HUES48 (cell line): Measurements from ENCODE around the gene PARP12.

ENCODE experiments used
- H3K27ac ChIP-seq: one replicate; pipeline ENCODE4 v1.7.0; 2013; ENCODE audit warnings: low read depth, low read length, inconsistent platforms
- H3K27me3 ChIP-seq: 2 replicates; pipeline ENCODE4 v1.6.1; 2013; ENCODE audit warnings: mild to moderate bottlenecking, low read length; ENCODE audit not compliant: control insufficient read depth, insufficient read depth
- H3K36me3 ChIP-seq: 2 replicates; pipeline ENCODE4 v1.6.1; 2013; ENCODE audit warnings: low read length; ENCODE audit not compliant: control insufficient read depth, insufficient read depth
- H3K4me1 ChIP-seq: 2 replicates; pipeline ENCODE4 v1.6.1; 2013; ENCODE audit warnings: mild to moderate bottlenecking, low read length; ENCODE audit not compliant: control insufficient read depth, insufficient read depth
- H3K4me3 ChIP-seq: 2 replicates; pipeline ENCODE4 v1.5.1; 2013; ENCODE audit warnings: mild to moderate bottlenecking, low read depth, low read length
- H3K9ac ChIP-seq: 2 replicates; pipeline ENCODE4 v1.6.1; 2013; ENCODE audit warnings: mild to moderate bottlenecking, low read depth, low read length, moderate library complexity
- H3K9me3 ChIP-seq: 2 replicates; pipeline ENCODE4 v1.6.1; 2013; ENCODE audit warnings: low read length; ENCODE audit not compliant: control insufficient read depth, insufficient read depth

Gene PARP12

GRCh38 chr7:139991269-139991666 is 71.5 kb downstream of the PARP12 start:
- Histone ChIP-seq H3K4me3 (no peak overlapping the region), H3K27me3 (no peaks in the 10 kb centered on the region), H3K9me3 (no peaks in the 10 kb centered on the region), H3K27ac (no peak overlapping the region), H3K4me1 (peaks cover 4% of the 10 kb centered on the region; the same call in 1 of the 2 replicates), H3K36me3 (no peaks in the 10 kb centered on the region), H3K9ac (no peak overlapping the region)

- no peaks in the 10 kb centered on the region for H3K36me3 ChIP-seq
- H3K4me3 ChIP-seq = no peak overlapping the region
- no peak overlapping the region for H3K9ac ChIP-seq
- H3K27me3 ChIP-seq = no peaks in the 10 kb centered on the region
- no peaks in the 10 kb centered on the region for H3K9me3 ChIP-seq
- H3K27ac ChIP-seq = no peak overlapping the region
- peaks cover 4% of the 10 kb centered on the region; the same call in 1 of the 2 replicates for H3K4me1 ChIP-seq
Observed at GRCh38 chr7:139990571-139991268, 72.0 kb downstream of the PARP12 start.

- no peak overlapping the region for H3K27ac ChIP-seq
- H3K36me3 ChIP-seq = no peaks in the 10 kb centered on the region
- no peak overlapping the region for H3K4me3 ChIP-seq
- no peaks in the 10 kb centered on the region for H3K9me3 ChIP-seq
- no peak overlapping the region for H3K9ac ChIP-seq
- H3K4me1 ChIP-seq = peaks cover 4% of the 10 kb centered on the region; the same call in 1 of the 2 replicates
- H3K27me3 ChIP-seq = no peaks in the 10 kb centered on the region
Observed at GRCh38 chr7:139990142-139990535, 72.6 kb downstream of the PARP12 start.

GRCh38 chr7:139989366-139990141 is 73.2 kb downstream of the PARP12 start:
- Histone ChIP-seq H3K4me1 (peaks cover 4% of the 10 kb centered on the region; the same call in 1 of the 2 replicates), H3K27me3 (no peaks in the 10 kb centered on the region), H3K27ac (no peak overlapping the region), H3K36me3 (no peaks in the 10 kb centered on the region), H3K4me3 (no peak overlapping the region), H3K9me3 (no peaks in the 10 kb centered on the region), H3K9ac (no peak overlapping the region)

- Histone ChIP-seq H3K4me1 (peaks cover 4% of the 10 kb centered on the region; the same call in 1 of the 2 replicates), H3K9ac (no peak overlapping the region), H3K4me3 (no peak overlapping the region), H3K27ac (no peak overlapping the region), H3K36me3 (no peaks in the 10 kb centered on the region), H3K27me3 (no peaks in the 10 kb centered on the region), H3K9me3 (no peaks in the 10 kb centered on the region)
Observed at GRCh38 chr7:139987691-139988516, 74.8 kb downstream of the PARP12 start.

GRCh38 chr7:139985811-139986210 is 76.9 kb downstream of the PARP12 start:
- peaks cover 6% of the 10 kb centered on the region; the same call in 1 of the 2 replicates for H3K4me1 ChIP-seq
- no peaks in the 10 kb centered on the region for H3K9me3 ChIP-seq
- no peaks in the 10 kb centered on the region for H3K36me3 ChIP-seq
- H3K27ac ChIP-seq = no peak overlapping the region
- H3K9ac ChIP-seq = no peak overlapping the region
- H3K27me3 ChIP-seq = no peaks in the 10 kb centered on the region
- no peak overlapping the region for H3K4me3 ChIP-seq

- no peaks in the 10 kb centered on the region for H3K36me3 ChIP-seq
- H3K4me3 ChIP-seq = no peak overlapping the region
- peaks cover 8% of the 10 kb centered on the region; the same call in 1 of the 2 replicates for H3K4me1 ChIP-seq
- H3K9me3 ChIP-seq = no peaks in the 10 kb centered on the region
- H3K27me3 ChIP-seq = no peaks in the 10 kb centered on the region
- H3K27ac ChIP-seq = no peak overlapping the region
- no peak overlapping the region for H3K9ac ChIP-seq
Observed at GRCh38 chr7:139984642-139985539, 77.9 kb downstream of the PARP12 start.

- no peak overlapping the region for H3K27ac ChIP-seq
- H3K4me3 ChIP-seq = no peak overlapping the region
- H3K27me3 ChIP-seq = no peaks in the 10 kb centered on the region
- H3K4me1 ChIP-seq = peaks cover 8% of the 10 kb centered on the region; the same call in 1 of the 2 replicates
- no peaks in the 10 kb centered on the region for H3K9me3 ChIP-seq
- no peak overlapping the region for H3K9ac ChIP-seq
- no peaks in the 10 kb centered on the region for H3K36me3 ChIP-seq
Observed at GRCh38 chr7:139982927-139983920, 79.5 kb downstream of the PARP12 start.

- no peaks in the 10 kb centered on the region for H3K9me3 ChIP-seq
- H3K36me3 ChIP-seq = no peaks in the 10 kb centered on the region
- no peak overlapping the region for H3K4me3 ChIP-seq
- no peak overlapping the region for H3K27ac ChIP-seq
- no peaks in the 10 kb centered on the region for H3K27me3 ChIP-seq
- H3K9ac ChIP-seq = no peak overlapping the region
- peaks cover 10% of the 10 kb centered on the region; the same call in 1 of the 2 replicates for H3K4me1 ChIP-seq
Observed at GRCh38 chr7:139981511-139981895, 81.2 kb downstream of the PARP12 start.
